Osteocyte (in vitro differentiated cells): ENCODE results near the gene HSPB3. TPM values are rescaled to one million over a fixed set of nuclear protein-coding genes. Genes with fewer than 3 reads are reported as not detected.
"Not testable (repeated sequence)": the region's sequence is repeated elsewhere in the genome, so short reads cannot be mapped to it uniquely, and the experiment has no call there.

Experiments
- DNase-seq: peaks from one replicate; pipeline ENCODE4 v3.0.0; 2021; ENCODE audit warnings: mixed read lengths; ENCODE audit not compliant: unreplicated experiment; ENCODE audit errors: extremely low spot score
- H3K27ac Mint-ChIP-seq: one replicate; pipeline ENCODE4 v1.8.0; 2021; ENCODE audit warnings: mild to moderate bottlenecking, mixed read lengths; ENCODE audit not compliant: unreplicated experiment
- H3K27me3 Mint-ChIP-seq: one replicate; pipeline ENCODE4 v1.8.0; 2021; ENCODE audit warnings: mixed read lengths; ENCODE audit not compliant: unreplicated experiment
- H3K36me3 Mint-ChIP-seq: one replicate; pipeline ENCODE4 v1.8.0; 2021; ENCODE audit warnings: mixed read lengths; ENCODE audit not compliant: unreplicated experiment
- H3K4me1 Mint-ChIP-seq: one replicate; pipeline ENCODE4 v1.8.0; 2021; ENCODE audit warnings: mixed read lengths; ENCODE audit not compliant: unreplicated experiment
- H3K4me3 Mint-ChIP-seq: one replicate; pipeline ENCODE4 v1.8.0; 2021; ENCODE audit warnings: mild to moderate bottlenecking, moderate library complexity, mixed read lengths; ENCODE audit not compliant: unreplicated experiment
- H3K9me3 Mint-ChIP-seq: one replicate; pipeline ENCODE4 v1.8.0; 2021; ENCODE audit warnings: mixed read lengths; ENCODE audit not compliant: unreplicated experiment
- total RNA-seq: library from RNA; stranded (reverse); gene quantifications from 2 replicates; pipeline ENCODE4 v1.2.1, GENCODE V29; 2021
- TF ChIP-seq, protein P1 (sequence below): fragments of 200-600 bp; sonication (generic); IDR thresholded peaks from 2 replicates; pipeline ENCODE4 v1.5.0; 2021; ENCODE audit warnings: antibody characterized with exemption, mild to moderate bottlenecking, moderate library complexity

HSPB3 gene
- total RNA-seq, 1 donor from 2014 or later: not detected

DNA sequence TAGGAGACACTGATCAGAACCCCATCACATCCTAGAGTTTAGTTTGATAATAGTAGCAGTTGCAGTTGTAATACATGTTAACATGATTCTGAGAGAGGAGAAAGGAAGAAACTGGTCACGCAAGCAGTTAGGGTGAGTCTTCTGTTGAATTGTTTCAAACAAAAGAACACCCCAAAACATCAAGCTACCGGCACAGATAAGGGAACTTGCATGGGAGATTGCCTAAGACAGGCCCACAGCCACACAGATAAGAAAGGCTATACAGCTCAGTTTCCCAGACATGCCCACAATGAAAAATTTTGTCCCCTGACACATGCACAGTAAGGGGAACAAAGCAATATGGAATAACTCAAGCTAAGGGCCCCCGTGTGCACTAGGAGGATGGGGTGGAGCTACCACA is 15.9 kb downstream of the HSPB3 start:
- Mint-ChIP-seq H3K36me3 (no peaks in the 10 kb centered on the region), H3K9me3 (peaks cover 4% of the 10 kb centered on the region), H3K27ac (no peak overlapping the region), H3K4me1 (peaks cover 7% of the 10 kb centered on the region), H3K27me3 (peaks cover 34% of the 10 kb centered on the region), H3K4me3 (no peak overlapping the region)
- DNase-seq: no peak
- TF ChIP-seq, protein P1, sequence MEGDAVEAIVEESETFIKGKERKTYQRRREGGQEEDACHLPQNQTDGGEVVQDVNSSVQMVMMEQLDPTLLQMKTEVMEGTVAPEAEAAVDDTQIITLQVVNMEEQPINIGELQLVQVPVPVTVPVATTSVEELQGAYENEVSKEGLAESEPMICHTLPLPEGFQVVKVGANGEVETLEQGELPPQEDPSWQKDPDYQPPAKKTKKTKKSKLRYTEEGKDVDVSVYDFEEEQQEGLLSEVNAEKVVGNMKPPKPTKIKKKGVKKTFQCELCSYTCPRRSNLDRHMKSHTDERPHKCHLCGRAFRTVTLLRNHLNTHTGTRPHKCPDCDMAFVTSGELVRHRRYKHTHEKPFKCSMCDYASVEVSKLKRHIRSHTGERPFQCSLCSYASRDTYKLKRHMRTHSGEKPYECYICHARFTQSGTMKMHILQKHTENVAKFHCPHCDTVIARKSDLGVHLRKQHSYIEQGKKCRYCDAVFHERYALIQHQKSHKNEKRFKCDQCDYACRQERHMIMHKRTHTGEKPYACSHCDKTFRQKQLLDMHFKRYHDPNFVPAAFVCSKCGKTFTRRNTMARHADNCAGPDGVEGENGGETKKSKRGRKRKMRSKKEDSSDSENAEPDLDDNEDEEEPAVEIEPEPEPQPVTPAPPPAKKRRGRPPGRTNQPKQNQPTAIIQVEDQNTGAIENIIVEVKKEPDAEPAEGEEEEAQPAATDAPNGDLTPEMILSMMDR: no peak

DNA sequence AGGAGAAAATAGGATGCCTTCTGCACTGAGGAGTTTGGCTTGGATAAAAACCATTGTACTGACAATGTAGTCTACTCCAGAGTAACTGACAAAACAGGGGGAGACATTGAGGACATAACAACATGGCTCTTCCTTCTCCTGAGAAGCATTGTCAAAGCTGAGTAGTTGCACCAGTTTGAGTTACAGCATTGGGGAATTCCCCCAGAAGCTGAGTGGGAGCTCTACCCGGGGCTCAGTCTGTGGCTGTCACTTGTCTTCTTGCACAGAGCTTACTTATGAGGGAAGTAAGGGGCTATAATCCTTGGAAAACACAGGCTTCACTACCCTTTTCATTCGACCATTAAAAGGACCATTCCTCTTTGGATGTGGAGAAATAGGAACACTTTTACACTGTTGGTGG is 21.2 kb downstream of the HSPB3 start:
- TF ChIP-seq, protein P1: no peak
- Mint-ChIP-seq H3K4me3 (no peak overlapping the region), H3K9me3 (no peaks in the 10 kb centered on the region), H3K36me3 (no peaks in the 10 kb centered on the region), H3K27me3 (peaks cover 37% of the 10 kb centered on the region), H3K4me1 (no peaks in the 10 kb centered on the region), H3K27ac (no peak overlapping the region)
- DNase-seq: no peak

DNA sequence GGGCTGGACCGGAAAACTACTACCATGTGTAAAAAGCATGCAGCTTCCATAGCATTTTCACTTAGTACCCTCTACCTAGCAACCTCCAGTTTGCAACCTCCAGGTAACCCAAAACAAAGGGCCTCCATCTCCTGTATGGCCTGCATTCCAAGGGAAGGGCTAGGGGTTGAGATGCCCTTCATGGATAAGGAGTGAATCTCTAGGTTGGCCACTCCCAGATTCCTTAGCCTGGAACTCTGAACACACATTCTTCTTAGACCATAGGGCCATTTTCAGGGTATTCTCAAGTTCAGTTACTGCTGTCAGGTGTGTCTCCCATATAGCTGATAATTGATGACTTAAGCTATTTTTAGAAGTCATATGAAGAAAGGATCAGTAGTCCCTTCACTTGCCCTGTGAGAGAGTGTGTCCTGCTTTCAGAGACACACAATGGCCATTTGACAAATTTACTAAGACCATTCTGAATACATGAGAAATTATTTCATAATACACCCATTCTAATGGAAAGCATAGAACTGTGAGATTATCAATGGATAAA is 22.5 kb downstream of the HSPB3 start:
- no peak for DNase-seq
- Mint-ChIP-seq H3K27ac (no peak overlapping the region), H3K27me3 (peaks cover 35% of the 10 kb centered on the region), H3K9me3 (no peaks in the 10 kb centered on the region), H3K4me1 (no peaks in the 10 kb centered on the region), H3K36me3 (no peaks in the 10 kb centered on the region), H3K4me3 (no peak overlapping the region)
- TF ChIP-seq, protein P1: no peak

DNA sequence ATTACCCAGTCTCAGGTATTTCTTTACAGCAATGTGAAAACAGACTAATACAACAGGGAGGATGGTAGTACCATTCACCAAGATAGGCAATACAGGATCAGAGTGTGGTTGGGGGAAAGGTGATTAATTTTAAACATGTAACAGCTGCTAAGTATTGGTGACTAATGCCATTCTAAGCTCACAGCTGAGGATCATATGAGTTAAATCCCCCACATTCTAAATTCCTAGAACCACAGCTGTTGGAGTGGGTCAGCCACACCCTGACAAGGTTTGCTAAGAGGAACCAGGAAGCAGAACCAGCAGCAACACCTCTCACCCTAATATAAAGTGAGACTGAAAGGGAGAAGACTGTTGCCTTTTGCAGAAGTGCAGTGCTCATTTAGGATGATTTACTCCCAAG is 24.8 kb downstream of the HSPB3 start:
- no peak for DNase-seq
- no peak overlapping the region for H3K4me3 Mint-ChIP-seq
- H3K4me1 Mint-ChIP-seq: no peaks in the 10 kb centered on the region
- no peak overlapping the region for H3K27ac Mint-ChIP-seq
- no peaks in the 10 kb centered on the region for H3K36me3 Mint-ChIP-seq
- TF ChIP-seq, protein P1: no peak
- peaks cover 53% of the 10 kb centered on the region for H3K27me3 Mint-ChIP-seq
- no peaks in the 10 kb centered on the region for H3K9me3 Mint-ChIP-seq

DNA sequence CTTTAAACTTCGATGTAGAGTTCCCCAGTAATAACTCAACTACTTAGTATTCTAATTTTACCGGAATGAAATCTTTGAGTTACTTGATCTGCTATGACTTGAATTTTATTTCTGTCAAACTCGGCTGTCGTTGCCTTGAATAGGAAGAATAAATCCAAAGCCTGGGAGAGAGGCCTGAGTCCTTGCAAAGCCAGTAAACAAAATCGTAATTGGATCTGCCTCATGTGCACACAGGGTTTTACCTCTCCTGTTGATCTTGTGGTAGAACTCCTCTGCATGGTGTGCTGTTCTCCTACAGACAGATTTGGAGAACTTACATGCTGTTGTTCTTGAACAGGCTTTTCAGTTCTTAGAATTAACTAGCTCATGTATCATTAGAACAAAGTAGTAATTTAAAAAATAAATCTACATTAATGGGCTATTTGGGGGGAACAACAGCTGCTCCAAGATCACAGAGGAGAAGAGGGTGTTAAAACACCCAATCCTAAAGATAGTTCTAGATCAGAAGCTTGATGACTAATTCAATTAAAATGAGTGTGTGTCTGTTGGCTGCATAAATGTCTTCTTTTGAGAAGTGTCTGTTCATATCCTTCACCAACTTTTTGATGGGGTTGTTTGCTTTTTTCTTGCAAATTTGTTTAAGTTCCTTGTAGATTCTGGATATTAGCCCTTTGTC is 28.9 kb downstream of the HSPB3 start:
- Mint-ChIP-seq H3K27ac (no peak overlapping the region), H3K9me3 (no peaks in the 10 kb centered on the region), H3K4me1 (no peaks in the 10 kb centered on the region), H3K4me3 (no peak overlapping the region), H3K27me3 (peaks cover 48% of the 10 kb centered on the region), H3K36me3 (no peaks in the 10 kb centered on the region)
- no peak for DNase-seq
- TF ChIP-seq, protein P1: no peak

DNA sequence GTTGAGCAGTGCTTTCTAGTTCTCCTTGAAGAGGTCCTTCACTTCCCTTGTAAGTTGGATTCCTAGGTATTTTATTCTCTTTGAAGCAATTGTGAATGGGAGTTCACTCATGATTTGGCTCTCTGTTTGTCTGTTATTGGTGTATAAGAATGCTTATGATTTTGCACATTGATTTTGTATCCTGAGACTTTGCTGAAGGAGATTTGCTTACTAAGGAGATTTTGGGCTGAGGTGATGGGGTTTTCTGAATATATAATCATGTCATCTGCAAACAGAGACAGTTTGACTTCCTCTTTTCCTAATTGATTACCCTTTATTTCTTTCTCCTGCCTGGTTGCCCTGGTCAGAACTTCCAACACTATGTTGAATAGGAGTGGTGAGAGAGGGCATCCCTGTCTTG is 30.2 kb downstream of the HSPB3 start:
- not testable (repeated sequence) for H3K9me3 Mint-ChIP-seq, H3K27ac Mint-ChIP-seq, DNase-seq, H3K36me3 Mint-ChIP-seq, H3K4me3 Mint-ChIP-seq, H3K4me1 Mint-ChIP-seq
- peaks cover 40% of the 10 kb centered on the region for H3K27me3 Mint-ChIP-seq

DNA sequence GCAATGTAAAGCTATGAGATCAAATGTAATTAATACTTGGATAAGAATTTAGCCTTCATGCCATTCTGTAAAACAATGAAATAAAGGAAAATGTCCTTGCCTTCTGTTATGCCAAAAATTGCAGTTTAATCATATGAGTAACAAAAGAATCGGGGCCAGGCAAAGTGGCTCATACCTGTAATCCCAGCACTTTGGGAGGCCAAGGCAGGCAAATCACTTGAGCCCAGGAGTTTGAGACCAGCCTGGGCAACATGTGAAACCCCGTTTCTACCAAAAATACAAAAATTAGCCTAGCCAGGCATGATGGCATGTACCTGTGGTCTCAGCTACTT is 34.1 kb downstream of the HSPB3 start:
- H3K36me3 Mint-ChIP-seq, H3K4me3 Mint-ChIP-seq, DNase-seq, H3K4me1 Mint-ChIP-seq, H3K9me3 Mint-ChIP-seq, H3K27ac Mint-ChIP-seq: not testable (repeated sequence)
- peaks cover 44% of the 10 kb centered on the region for H3K27me3 Mint-ChIP-seq
